Activated CD4-positive, alpha-beta memory T cell treated with anti-CD3 and anti-CD28 coated beads, Interleukin-2, amount 10 ng/mL, durations not matched to agents 7 days and 5 days (primary cell): ENCODE data around the gene FOXJ3. TPM values are rescaled to one million over a fixed set of nuclear protein-coding genes. Genes with fewer than 3 reads are reported as not detected.

ENCODE experiments used
- CTCF ChIA-PET: fragments of 350-600 bp; sonication (Branson Sonifier 250); formaldehyde crosslinking; loops from one replicate; lab custom pipeline; 2021; ENCODE audit warnings: antibody characterized with exemption, inconsistent platforms; lab: Charles Lee
- POLR2A ChIA-PET: fragments of 350-600 bp; sonication (Branson Sonifier 250); formaldehyde crosslinking; loops from one replicate; lab custom pipeline; 2021; ENCODE audit warnings: antibody characterized with exemption; lab: Charles Lee
- DNase-seq: peaks from one replicate; pipeline ENCODE4 v3.0.0-alpha.2; 2020
- H3K27ac Mint-ChIP-seq: one replicate; pipeline ENCODE4 v1.8.0; 2021; ENCODE audit warnings: mild to moderate bottlenecking, mixed read lengths
- H3K27me3 Mint-ChIP-seq: one replicate; pipeline ENCODE4 v1.8.0; 2021; ENCODE audit warnings: mixed read lengths
- H3K36me3 Mint-ChIP-seq: one replicate; pipeline ENCODE4 v1.8.0; 2021; ENCODE audit warnings: low read depth, mixed read lengths
- H3K4me1 Mint-ChIP-seq: one replicate; pipeline ENCODE4 v1.8.0; 2021; ENCODE audit warnings: mixed read lengths
- H3K4me3 Mint-ChIP-seq: one replicate; pipeline ENCODE4 v1.8.0; 2021; ENCODE audit warnings: mild to moderate bottlenecking, mixed read lengths
- H3K9me3 Mint-ChIP-seq: one replicate; pipeline ENCODE4 v1.8.0; 2021; ENCODE audit warnings: mixed read lengths
- total RNA-seq, 2 experiments: library from RNA; stranded (reverse); gene quantifications; one replicate each; pipeline ENCODE4 v1.2.3, GENCODE V29; 2021

Gene FOXJ3
- total RNA-seq, 2 experiments from 2014 or later, result 44.9 to 47.1 TPM

DNA sequence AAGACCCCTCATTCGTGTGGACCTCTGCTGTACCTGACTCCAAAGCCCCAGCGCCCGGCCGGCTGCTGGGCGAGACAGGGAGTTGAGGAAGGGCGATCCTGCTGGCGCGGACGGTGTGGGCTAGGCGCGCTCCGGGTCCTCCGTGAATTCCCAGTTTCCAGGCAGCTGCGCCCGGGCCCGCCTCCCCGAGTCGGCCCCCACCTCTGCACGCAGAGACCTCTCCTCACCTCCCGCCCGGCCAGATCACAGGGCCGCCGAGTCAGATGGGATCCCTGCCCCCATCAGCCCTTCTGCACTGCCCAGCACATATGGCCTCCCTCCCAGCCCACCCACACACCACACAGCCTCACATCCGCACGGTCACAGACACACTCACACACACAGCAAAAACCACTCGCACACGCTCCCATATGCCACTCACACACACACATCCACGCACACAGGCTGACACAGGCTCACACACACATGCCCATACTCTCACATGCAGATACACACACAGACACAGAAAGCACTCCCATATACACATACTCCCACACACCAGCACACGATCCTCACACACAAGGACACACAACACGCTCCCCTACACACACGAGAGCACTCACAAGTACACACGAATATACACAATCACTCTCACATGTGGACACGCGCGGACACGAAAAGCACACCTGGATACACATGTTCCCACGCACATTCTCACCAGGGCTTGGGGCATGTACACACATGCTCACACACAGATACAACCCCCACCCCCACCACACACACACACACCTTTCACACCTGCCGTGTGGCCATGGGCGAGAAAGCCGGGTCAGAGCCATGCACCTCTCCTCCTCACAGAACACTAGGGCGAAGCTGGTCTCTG, 189.0 kb downstream of the FOXJ3 start:
- Mint-ChIP-seq H3K27ac (no peak overlapping the region), H3K4me3 (no peak overlapping the region), H3K27me3 (peaks cover 13% of the 10 kb centered on the region), H3K9me3 (no peaks in the 10 kb centered on the region), H3K4me1 (peaks cover 4% of the 10 kb centered on the region), H3K36me3 (no peaks in the 10 kb centered on the region)
- DNase-seq, result no peak
- POLR2A ChIA-PET, result no interaction called here
- CTCF ChIA-PET, result no interaction called here

GRCh38 chr1:42145389-42145716, 189.7 kb downstream of the FOXJ3 start:
- Mint-ChIP-seq H3K4me1 (peaks cover 4% of the 10 kb centered on the region), H3K27me3 (peaks cover 12% of the 10 kb centered on the region), H3K36me3 (no peaks in the 10 kb centered on the region), H3K9me3 (no peaks in the 10 kb centered on the region), H3K27ac (no peak overlapping the region), H3K4me3 (no peak overlapping the region)
- DNase-seq, result no peak
- ChIA-PET POLR2A (no interaction called here), CTCF (no interaction called here)

GRCh38 chr1:42144711-42145388, 190.2 kb downstream of the FOXJ3 start:
- no peak for DNase-seq
- ChIA-PET CTCF (no interaction called here), POLR2A (no interaction called here)
- Mint-ChIP-seq H3K36me3 (no peaks in the 10 kb centered on the region), H3K4me1 (peaks cover 4% of the 10 kb centered on the region), H3K4me3 (no peak overlapping the region), H3K27me3 (peaks cover 8% of the 10 kb centered on the region), H3K27ac (no peak overlapping the region), H3K9me3 (no peaks in the 10 kb centered on the region)

- CTCF ChIA-PET, result no interaction called here
- POLR2A ChIA-PET, result no interaction called here
- Mint-ChIP-seq H3K4me1 (peaks cover 4% of the 10 kb centered on the region), H3K27ac (no peak overlapping the region), H3K27me3 (peaks cover 6% of the 10 kb centered on the region), H3K9me3 (no peaks in the 10 kb centered on the region), H3K36me3 (no peaks in the 10 kb centered on the region), H3K4me3 (no peak overlapping the region)
- no peak for DNase-seq
Measured at GRCh38 chr1:42143896-42144710, 190.9 kb downstream of the FOXJ3 start.

GRCh38 chr1:42142894-42143675, 191.9 kb downstream of the FOXJ3 start:
- ChIA-PET CTCF (no interaction called here), POLR2A (no interaction called here)
- no peak for DNase-seq
- Mint-ChIP-seq H3K27me3 (peaks cover 6% of the 10 kb centered on the region), H3K36me3 (no peaks in the 10 kb centered on the region), H3K4me1 (peaks cover 4% of the 10 kb centered on the region), H3K9me3 (no peaks in the 10 kb centered on the region), H3K4me3 (no peak overlapping the region), H3K27ac (no peak overlapping the region)

- ChIA-PET POLR2A (no interaction called here), CTCF (no interaction called here)
- H3K27ac Mint-ChIP-seq, result no peak overlapping the region
- no peak for DNase-seq
- no peaks in the 10 kb centered on the region for H3K36me3 Mint-ChIP-seq
- H3K27me3 Mint-ChIP-seq, result peaks cover 6% of the 10 kb centered on the region
- peaks cover 4% of the 10 kb centered on the region for H3K4me1 Mint-ChIP-seq
- no peak overlapping the region for H3K4me3 Mint-ChIP-seq
- H3K9me3 Mint-ChIP-seq, result no peaks in the 10 kb centered on the region
Measured at GRCh38 chr1:42141978-42142377, 193.1 kb downstream of the FOXJ3 start.

DNA sequence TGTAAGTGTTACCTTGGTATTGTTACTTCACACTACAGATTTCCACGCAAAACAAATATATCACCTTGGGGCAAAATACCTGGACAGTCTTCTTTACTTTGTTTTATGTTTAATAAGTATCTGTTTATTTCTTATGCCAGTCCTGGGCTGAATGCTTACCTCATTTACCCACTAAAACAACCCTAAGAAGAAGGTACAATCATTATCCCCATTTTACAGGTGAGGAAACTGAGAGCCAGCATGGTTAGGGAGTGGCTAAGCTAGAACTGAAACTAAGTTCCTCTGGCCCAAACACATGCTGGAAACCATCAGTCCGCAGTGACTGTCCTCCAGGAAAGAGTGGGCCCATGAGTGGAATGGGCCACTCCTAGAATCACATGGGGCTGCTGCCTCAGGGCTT, 194.8 kb downstream of the FOXJ3 start:
- H3K9me3 Mint-ChIP-seq, result no peaks in the 10 kb centered on the region
- CTCF ChIA-PET, result no interaction called here
- POLR2A ChIA-PET, result no interaction called here

DNA sequence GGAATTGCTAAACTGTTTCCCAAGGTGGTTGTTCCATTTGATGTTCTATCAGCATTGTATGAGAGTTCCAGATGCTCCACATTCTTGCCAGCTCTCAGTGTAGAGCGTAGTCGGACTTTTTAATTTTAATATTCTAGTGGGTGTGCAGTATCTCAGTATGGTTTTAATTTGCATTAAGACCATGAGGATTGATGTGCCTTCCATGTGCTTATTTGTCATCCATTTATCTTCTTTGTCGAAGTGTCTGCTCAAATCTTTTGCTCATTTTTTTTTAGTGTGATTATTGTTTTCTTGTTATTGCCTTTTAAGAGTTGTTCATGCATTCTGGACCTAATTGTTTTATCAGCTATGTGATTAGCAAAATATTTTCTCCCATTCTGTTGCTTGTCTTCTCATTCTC, 195.6 kb downstream of the FOXJ3 start:
- ChIA-PET POLR2A (no interaction called here), CTCF (no interaction called here)
- no peak for DNase-seq
- Mint-ChIP-seq H3K27me3 (peaks cover 9% of the 10 kb centered on the region), H3K36me3 (no peaks in the 10 kb centered on the region), H3K4me3 (no peak overlapping the region), H3K9me3 (no peaks in the 10 kb centered on the region), H3K27ac (no peak overlapping the region), H3K4me1 (peaks cover 4% of the 10 kb centered on the region)

More for the DNA sequence above, 194.8 kb downstream of the FOXJ3 start:
- Mint-ChIP-seq H3K4me3 (no peak overlapping the region), H3K36me3 (no peaks in the 10 kb centered on the region), H3K27ac (no peak overlapping the region), H3K27me3 (peaks cover 9% of the 10 kb centered on the region), H3K4me1 (peaks cover 4% of the 10 kb centered on the region)
- DNase-seq, result no peak

GRCh38 chr1:42138586-42138985, 196.4 kb downstream of the FOXJ3 start:
- ChIA-PET POLR2A (no interaction called here), CTCF (no interaction called here)
- Mint-ChIP-seq H3K4me1 (peaks cover 4% of the 10 kb centered on the region), H3K27me3 (peaks cover 9% of the 10 kb centered on the region), H3K36me3 (no peaks in the 10 kb centered on the region), H3K27ac (no peak overlapping the region), H3K4me3 (no peak overlapping the region), H3K9me3 (no peaks in the 10 kb centered on the region)
- no peak for DNase-seq

DNA sequence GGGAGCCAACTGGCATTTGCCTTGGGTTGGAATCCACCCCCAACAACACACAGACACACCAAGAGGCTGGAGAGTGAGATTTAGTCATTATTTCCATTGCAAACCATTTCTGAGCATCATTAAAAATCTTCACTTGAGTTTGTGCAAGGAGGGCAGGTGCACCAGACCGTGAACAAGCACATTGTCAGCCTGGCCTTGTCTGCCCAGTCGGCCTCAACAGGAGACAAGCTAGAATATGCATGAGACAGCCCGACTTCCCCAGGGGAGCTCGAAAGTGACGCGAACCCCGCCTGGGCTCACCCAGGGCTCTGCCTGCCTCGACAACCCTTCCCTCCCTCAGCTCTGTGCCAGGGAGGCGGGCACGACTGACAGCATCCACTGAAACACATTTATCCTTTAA, 197.3 kb downstream of the FOXJ3 start:
- peaks cover 6% of the 10 kb centered on the region for H3K27me3 Mint-ChIP-seq
- H3K9me3 Mint-ChIP-seq, result no peaks in the 10 kb centered on the region
- CTCF ChIA-PET, result no interaction called here
- no peak overlapping the region for H3K4me3 Mint-ChIP-seq
- no peak for DNase-seq
- H3K36me3 Mint-ChIP-seq, result no peaks in the 10 kb centered on the region
- POLR2A ChIA-PET, result no interaction called here
- H3K27ac Mint-ChIP-seq, result no peak overlapping the region
- no peaks in the 10 kb centered on the region for H3K4me1 Mint-ChIP-seq

DNA sequence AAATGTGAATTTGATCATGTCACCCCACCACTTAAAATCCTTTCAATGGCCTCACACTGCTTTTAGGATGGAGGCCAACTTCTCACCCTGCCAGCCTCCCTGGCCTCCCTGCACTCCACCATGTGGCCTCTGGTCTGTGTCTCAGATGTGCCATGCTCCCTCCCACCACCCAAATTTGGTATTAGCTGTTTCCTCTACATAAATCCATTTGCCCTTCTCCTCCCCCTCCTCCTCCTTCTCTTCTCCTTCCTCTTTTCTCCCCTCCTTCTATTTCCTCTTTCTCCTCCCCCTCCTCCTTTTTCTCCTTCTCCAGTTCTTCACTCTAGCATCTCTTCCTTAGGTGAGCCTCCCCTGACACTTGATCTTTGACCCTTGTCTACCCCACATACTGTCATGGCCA, 198.6 kb downstream of the FOXJ3 start:
- H3K4me3 Mint-ChIP-seq, result no peak overlapping the region
- POLR2A ChIA-PET, result no interaction called here
- CTCF ChIA-PET, result interaction anchor here (0.9 to 1.0 kb wide), 2 partner anchors 11 to 37 kb away, joined by 3 to 4 read pairs; no protein-coding TSS in a partner anchor

DNA sequence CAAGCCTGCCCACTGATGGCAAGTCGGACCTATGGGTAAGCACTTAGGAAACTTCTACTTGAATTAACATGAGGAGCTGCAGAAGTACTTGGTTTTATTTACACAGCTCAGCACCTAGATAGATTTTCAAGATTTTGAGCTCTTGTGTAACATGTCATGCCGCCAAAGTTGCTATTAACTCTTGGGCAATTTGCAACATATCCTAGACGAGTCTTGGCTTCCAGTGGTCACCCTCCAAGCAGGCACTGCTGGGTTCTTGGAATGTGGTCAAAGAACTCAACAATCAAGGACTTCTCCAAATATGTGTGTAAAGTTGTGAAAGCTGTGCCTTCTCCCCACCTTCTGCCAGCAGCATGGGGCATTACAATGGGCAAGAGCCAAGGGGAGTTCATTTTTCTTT, 199.6 kb downstream of the FOXJ3 start:
- Mint-ChIP-seq H3K27me3 (peaks cover 6% of the 10 kb centered on the region), H3K4me3 (no peak overlapping the region), H3K27ac (no peak overlapping the region), H3K9me3 (no peaks in the 10 kb centered on the region), H3K36me3 (no peaks in the 10 kb centered on the region), H3K4me1 (no peaks in the 10 kb centered on the region)
- CTCF ChIA-PET, result no interaction called here
- POLR2A ChIA-PET, result no interaction called here
- no peak for DNase-seq

More for the DNA sequence above, 198.6 kb downstream of the FOXJ3 start:
- no peak for DNase-seq
- Mint-ChIP-seq H3K27me3 (peaks cover 6% of the 10 kb centered on the region), H3K9me3 (no peaks in the 10 kb centered on the region), H3K27ac (no peak overlapping the region), H3K36me3 (no peaks in the 10 kb centered on the region), H3K4me1 (no peaks in the 10 kb centered on the region)
